Tibial nerve (tissue), 4 donors: ENCODE measurements around the gene TATDN3.

Experiments used
- CTCF ChIP-seq, 5 experiments: fragments of 200-600 bp in 3 of 5; fragments of 450-650 bp in 2 of 5; sonication (generic) in 3 of 5; IDR thresholded peaks; one replicate each; pipeline ENCODE4 v1.5.1; 2016 to 2019; ENCODE audit warnings: antibody characterized with exemption in 5 of 5, mild to moderate bottlenecking in 3 of 5, moderate library complexity in 2 of 5
- EP300 ChIP-seq, 2 donors: sonication (generic); formaldehyde crosslinking; IDR thresholded peaks; one replicate each; pipeline ENCODE4 v1.6.1; 2017; ENCODE audit warnings: antibody characterized with exemption in 2 of 2, mild to moderate bottlenecking in 1 of 2

- TF ChIP-seq CTCF (IDR thresholded peaks at IDR 0.05): no peak
- no peak for TF ChIP-seq EP300 (IDR thresholded peaks at IDR 0.05)
These were observed 31.4 kb upstream of the TATDN3 start for GRCh38 chr1:212760126-212760823.
